Cardiac fibroblast (primary cell): ENCODE data around the gene HIVEP3.

Experiments used
- DNase-seq, 2 donors: peaks; one replicate each; pipeline versions ENCODE4 v3.0.0 to v3.0.0-alpha.2; 2010; ENCODE audit warnings: low read depth in 2 of 2
- H3K4me3 ChIP-seq, 2 donors: replicated peaks in 1 of 2; 1 replicate in 1 of 2; 2 replicates in 1 of 2; pipeline ENCODE4 v1.5.1; 2011; ENCODE audit warnings: low read depth in 2 of 2, low read length in 2 of 2, mild to moderate bottlenecking in 2 of 2, moderate library complexity in 1 of 2
- CTCF ChIP-seq: IDR thresholded peaks from one replicate; pipeline ENCODE4 v1.5.1; 2011; ENCODE audit warnings: low read depth, mild to moderate bottlenecking, low read length, inconsistent platforms

The HIVEP3 gene

GRCh38 chr1:41720861-41721410, 197.8 kb downstream of the HIVEP3 start:
- no peak overlapping the region for H3K4me3 ChIP-seq
- no peak for DNase-seq
- TF ChIP-seq CTCF: no peak

GRCh38 chr1:41719590-41719989, 199.1 kb downstream of the HIVEP3 start:
- H3K4me3 ChIP-seq: no peak overlapping the region

DNA sequence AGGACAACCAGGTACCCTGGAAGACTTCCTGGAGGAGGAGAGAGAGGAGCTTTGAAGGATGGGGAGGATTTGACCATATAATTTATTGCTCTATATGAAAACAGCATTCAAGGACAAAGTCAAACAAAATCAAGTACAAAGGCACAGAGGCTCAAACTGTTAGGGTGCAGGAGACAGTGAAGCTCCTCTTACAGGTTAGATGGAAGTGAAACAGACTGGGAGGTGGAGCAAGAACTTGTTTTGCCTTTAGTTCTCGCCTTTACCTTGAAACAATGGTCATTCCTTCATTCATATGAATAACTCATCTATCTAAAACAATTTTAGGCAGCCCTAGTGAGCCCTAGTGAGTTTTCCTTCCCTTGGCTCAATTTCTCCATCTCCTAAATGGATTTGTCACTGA, 199.6 kb downstream of the HIVEP3 start:
- no peak overlapping the region for H3K4me3 ChIP-seq
- TF ChIP-seq CTCF: no peak
- DNase-seq: no peak

More at GRCh38 chr1:41719590-41719989, 199.1 kb downstream of the HIVEP3 start:
- TF ChIP-seq CTCF: no peak
- DNase-seq: no peak

GRCh38 chr1:41718497-41718896, 200.2 kb downstream of the HIVEP3 start:
- no peak overlapping the region for H3K4me3 ChIP-seq
- no peak for DNase-seq
- TF ChIP-seq CTCF: no peak

- H3K4me3 ChIP-seq: no peak overlapping the region
- TF ChIP-seq CTCF: no peak
- no peak for DNase-seq
Observed at GRCh38 chr1:41716188-41717130, 202.3 kb downstream of the HIVEP3 start.

DNA sequence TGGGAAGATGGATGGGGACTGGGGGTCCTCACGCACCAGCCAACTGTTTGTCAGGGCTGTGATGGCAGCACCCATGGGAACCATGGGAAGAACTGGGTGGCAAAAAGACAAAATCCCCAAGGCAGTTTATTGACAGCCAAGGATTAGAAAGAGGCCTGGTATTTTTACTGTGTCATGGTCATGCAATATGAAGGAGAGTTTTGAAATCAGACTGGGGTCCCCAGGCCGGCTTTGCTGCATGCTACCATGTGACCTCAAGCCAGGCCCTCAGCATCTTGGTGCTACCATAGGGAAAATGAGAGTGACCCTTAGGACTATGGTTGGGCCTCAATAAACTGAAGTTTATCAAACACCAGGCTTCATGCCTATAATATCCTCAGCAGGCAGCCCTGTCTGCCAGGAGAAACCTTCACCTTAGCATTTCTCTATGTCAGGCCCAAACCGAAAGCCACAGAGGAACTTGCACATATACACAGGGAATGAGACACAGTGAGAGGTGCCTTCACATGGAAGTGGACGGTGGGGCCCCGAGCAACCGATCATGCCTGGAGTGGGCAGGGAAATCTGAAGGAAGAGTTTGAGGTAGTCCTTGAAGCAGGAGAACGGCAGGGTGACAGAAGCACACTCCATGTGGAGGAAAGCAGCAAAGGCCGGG, 203.2 kb downstream of the HIVEP3 start:
- no peak for DNase-seq
- no peak overlapping the region for H3K4me3 ChIP-seq
- TF ChIP-seq CTCF: no peak
